NCI-H2107 (cell line): ENCODE data around the gene PRLR.
"Not testable (repeated sequence)": the region's sequence is repeated elsewhere in the genome, so short reads cannot be mapped to it uniquely, and the experiment has no call there.

Experiments used
- DNase-seq: peaks from one replicate; lab custom pipeline; 2025; lab: John Stamatoyannopoulos, UW

PRLR gene

GRCh38 chr5:35195472-35195852 is 34.8 kb downstream of the PRLR start:
- DNase-seq: no peak

GRCh38 chr5:35194635-35195471 is 35.4 kb downstream of the PRLR start:
- DNase-seq: no peak

- no peak for DNase-seq
These were observed 37.8 kb downstream of the PRLR start for GRCh38 chr5:35192506-35192905.

- not testable (repeated sequence) for DNase-seq
These were observed 40.5 kb downstream of the PRLR start for GRCh38 chr5:35189801-35190200.

- no peak for DNase-seq
These were observed 42.2 kb downstream of the PRLR start for GRCh38 chr5:35188031-35188457.

- DNase-seq: not testable (repeated sequence)
These were observed 42.7 kb downstream of the PRLR start for GRCh38 chr5:35187621-35188020.

- no peak for DNase-seq
These were observed 43.5 kb downstream of the PRLR start for GRCh38 chr5:35186749-35187148.

GRCh38 chr5:35185518-35185917 is 44.8 kb downstream of the PRLR start:
- DNase-seq: no peak

GRCh38 chr5:35183556-35183955 is 46.7 kb downstream of the PRLR start:
- DNase-seq: no peak

- no peak for DNase-seq
These were observed 47.3 kb downstream of the PRLR start for GRCh38 chr5:35182910-35183535.

GRCh38 chr5:35182486-35182885 is 47.8 kb downstream of the PRLR start:
- no peak for DNase-seq

- no peak for DNase-seq
These were observed 50.2 kb downstream of the PRLR start for GRCh38 chr5:35180046-35180445.

- no peak for DNase-seq
These were observed 52.5 kb downstream of the PRLR start for GRCh38 chr5:35177783-35178182.

- no peak for DNase-seq
These were observed 57.8 kb downstream of the PRLR start for GRCh38 chr5:35172533-35172932.

- DNase-seq: no peak
These were observed 58.3 kb downstream of the PRLR start for GRCh38 chr5:35171991-35172390.

GRCh38 chr5:35171078-35171477 is 59.2 kb downstream of the PRLR start:
- DNase-seq: no peak

GRCh38 chr5:35166043-35166442 is 64.2 kb downstream of the PRLR start:
- DNase-seq: no peak

- no peak for DNase-seq
These were observed 65.3 kb downstream of the PRLR start for GRCh38 chr5:35164860-35165542.

- DNase-seq: no peak
These were observed 66.6 kb downstream of the PRLR start for GRCh38 chr5:35163710-35164033.

- DNase-seq: no peak
These were observed 67.2 kb downstream of the PRLR start for GRCh38 chr5:35162848-35163709.

- no peak for DNase-seq
These were observed 68.5 kb downstream of the PRLR start for GRCh38 chr5:35161652-35162273.
